Cardiac fibroblast (primary cell): ENCODE measurements around the gene SYK.

Experiments
- DNase-seq, 2 donors: peaks; one replicate each; pipeline versions ENCODE4 v3.0.0 to v3.0.0-alpha.2; 2010; ENCODE audit warnings: low read depth in 2 of 2
- H3K4me3 ChIP-seq, 2 donors: replicated peaks in 1 of 2; 1 replicate in 1 of 2; 2 replicates in 1 of 2; pipeline ENCODE4 v1.5.1; 2011; ENCODE audit warnings: low read depth in 2 of 2, low read length in 2 of 2, mild to moderate bottlenecking in 2 of 2, moderate library complexity in 1 of 2
- CTCF ChIP-seq: IDR thresholded peaks from one replicate; pipeline ENCODE4 v1.5.1; 2011; ENCODE audit warnings: low read depth, mild to moderate bottlenecking, low read length, inconsistent platforms

Gene SYK

GRCh38 chr9:90846770-90847419, 45.3 kb downstream of the SYK start:
- no peak for DNase-seq
- no peak for TF ChIP-seq CTCF
- no peak overlapping the region for H3K4me3 ChIP-seq

GRCh38 chr9:90847971-90848370, 46.4 kb downstream of the SYK start:
- no peak for DNase-seq
- TF ChIP-seq CTCF = no peak
- no peak overlapping the region for H3K4me3 ChIP-seq

GRCh38 chr9:90848866-90849265, 47.2 kb downstream of the SYK start:
- DNase-seq = no peak
- no peak for TF ChIP-seq CTCF
- no peak overlapping the region for H3K4me3 ChIP-seq

- H3K4me3 ChIP-seq = no peak overlapping the region
- DNase-seq = no peak
- no peak for TF ChIP-seq CTCF
Observed at GRCh38 chr9:90851444-90851843, 49.8 kb downstream of the SYK start.

- no peak for TF ChIP-seq CTCF
- no peak for DNase-seq
- no peak overlapping the region for H3K4me3 ChIP-seq
Observed at GRCh38 chr9:90853945-90854344, 52.3 kb downstream of the SYK start.

GRCh38 chr9:90854637-90855175, 53.1 kb downstream of the SYK start:
- H3K4me3 ChIP-seq = no peak overlapping the region
- no peak for DNase-seq
- no peak for TF ChIP-seq CTCF

GRCh38 chr9:90855208-90855902, 53.7 kb downstream of the SYK start:
- H3K4me3 ChIP-seq = no peak overlapping the region
- DNase-seq = no peak
- TF ChIP-seq CTCF = no peak
